Endothelial cell (in vitro differentiated cells): Measurements from ENCODE around the gene CASK. TPM values are rescaled to one million over a fixed set of nuclear protein-coding genes. Genes with fewer than 3 reads are reported as not detected.
A peak's percentile ranks its signal among the peaks of the same experiment; 100 is the strongest.

Experiments
- DNase-seq: peaks from one replicate; pipeline ENCODE4 v3.0.0; 2021; ENCODE audit warnings: low spot score
- H3K27ac Mint-ChIP-seq: one replicate; pipeline ENCODE4 v1.8.0; 2021; ENCODE audit warnings: mixed read lengths, inconsistent platforms; ENCODE audit not compliant: unreplicated experiment
- H3K27me3 Mint-ChIP-seq: one replicate; pipeline ENCODE4 v1.8.0; 2021; ENCODE audit warnings: mild to moderate bottlenecking, moderate library complexity, mixed read lengths, inconsistent platforms; ENCODE audit not compliant: unreplicated experiment
- H3K36me3 Mint-ChIP-seq: one replicate; pipeline ENCODE4 v1.8.0; 2021; ENCODE audit warnings: mild to moderate bottlenecking, low read depth, mixed read lengths, inconsistent platforms; ENCODE audit not compliant: unreplicated experiment
- H3K4me1 Mint-ChIP-seq: one replicate; pipeline ENCODE4 v1.8.0; 2021; ENCODE audit warnings: mild to moderate bottlenecking, mixed read lengths, inconsistent platforms; ENCODE audit not compliant: unreplicated experiment
- H3K4me3 Mint-ChIP-seq: one replicate; pipeline ENCODE4 v1.8.0; 2021; ENCODE audit warnings: mild to moderate bottlenecking, mixed read lengths, inconsistent platforms; ENCODE audit not compliant: unreplicated experiment
- H3K9me3 Mint-ChIP-seq: one replicate; pipeline ENCODE4 v1.8.0; 2021; ENCODE audit warnings: mixed read lengths, inconsistent platforms; ENCODE audit not compliant: unreplicated experiment
- total RNA-seq: library from RNA; stranded (reverse); fragmentation: NEBNext Ultra II Directional; extraction: Animal tissue kit (Norgen Biotek cat#: 25700); gene quantifications from one replicate; pipeline ENCODE4 v1.2.1, GENCODE V29; 2021; ENCODE audit not compliant: unreplicated experiment
- TF ChIP-seq, protein P1 (sequence below): fragments of 200-600 bp; sonication (generic); IDR thresholded peaks from one replicate; pipeline ENCODE4 v1.5.0; 2021; ENCODE audit warnings: antibody characterized with exemption; ENCODE audit not compliant: unreplicated experiment

CASK gene
- total RNA-seq, 1 donor from 2014 or later = 62.5 TPM

GRCh38 chrX:41491267-41492004 is 431.9 kb downstream of the CASK start:
- Mint-ChIP-seq H3K9me3 (no peaks in the 10 kb centered on the region), H3K36me3 (peaks cover 3% of the 10 kb centered on the region)
- no peak for DNase-seq

DNA sequence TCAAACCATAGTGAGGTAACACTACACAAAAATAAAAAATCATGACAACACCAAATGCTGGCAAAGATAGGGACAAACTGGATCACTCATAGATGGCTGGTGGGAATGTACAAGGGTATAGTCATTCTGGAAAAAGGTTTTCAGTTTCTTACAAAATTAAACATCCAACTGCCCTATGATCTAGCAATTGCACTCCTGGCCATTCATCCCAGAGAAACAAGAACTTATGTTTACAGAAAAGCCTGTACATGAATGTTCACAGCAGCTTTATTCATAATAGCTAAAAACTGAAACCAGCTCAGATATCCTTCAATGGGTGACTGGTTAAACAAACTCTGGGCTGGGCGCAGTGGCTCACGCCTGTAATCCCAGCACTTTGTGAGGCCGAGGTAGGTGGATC is 432.9 kb downstream of the CASK start:
- Mint-ChIP-seq H3K4me1 (peaks cover 9% of the 10 kb centered on the region), H3K9me3 (no peaks in the 10 kb centered on the region), H3K27me3 (peaks cover 7% of the 10 kb centered on the region), H3K4me3 (no peak overlapping the region), H3K27ac (no peak overlapping the region), H3K36me3 (no peaks in the 10 kb centered on the region)
- no peak for DNase-seq
- TF ChIP-seq, protein P1, sequence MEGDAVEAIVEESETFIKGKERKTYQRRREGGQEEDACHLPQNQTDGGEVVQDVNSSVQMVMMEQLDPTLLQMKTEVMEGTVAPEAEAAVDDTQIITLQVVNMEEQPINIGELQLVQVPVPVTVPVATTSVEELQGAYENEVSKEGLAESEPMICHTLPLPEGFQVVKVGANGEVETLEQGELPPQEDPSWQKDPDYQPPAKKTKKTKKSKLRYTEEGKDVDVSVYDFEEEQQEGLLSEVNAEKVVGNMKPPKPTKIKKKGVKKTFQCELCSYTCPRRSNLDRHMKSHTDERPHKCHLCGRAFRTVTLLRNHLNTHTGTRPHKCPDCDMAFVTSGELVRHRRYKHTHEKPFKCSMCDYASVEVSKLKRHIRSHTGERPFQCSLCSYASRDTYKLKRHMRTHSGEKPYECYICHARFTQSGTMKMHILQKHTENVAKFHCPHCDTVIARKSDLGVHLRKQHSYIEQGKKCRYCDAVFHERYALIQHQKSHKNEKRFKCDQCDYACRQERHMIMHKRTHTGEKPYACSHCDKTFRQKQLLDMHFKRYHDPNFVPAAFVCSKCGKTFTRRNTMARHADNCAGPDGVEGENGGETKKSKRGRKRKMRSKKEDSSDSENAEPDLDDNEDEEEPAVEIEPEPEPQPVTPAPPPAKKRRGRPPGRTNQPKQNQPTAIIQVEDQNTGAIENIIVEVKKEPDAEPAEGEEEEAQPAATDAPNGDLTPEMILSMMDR = no peak

More at GRCh38 chrX:41491267-41492004, 431.9 kb downstream of the CASK start:
- H3K4me3 Mint-ChIP-seq = no peak overlapping the region
- H3K4me1 Mint-ChIP-seq = peaks cover 9% of the 10 kb centered on the region
- TF ChIP-seq, protein P1 = no peak
- H3K27ac Mint-ChIP-seq = peak overlapping the region; percentile 79
- H3K27me3 Mint-ChIP-seq = peaks cover 7% of the 10 kb centered on the region

GRCh38 chrX:41482154-41482850 is 441.1 kb downstream of the CASK start:
- H3K9me3 Mint-ChIP-seq = no peaks in the 10 kb centered on the region
- H3K36me3 Mint-ChIP-seq = no peaks in the 10 kb centered on the region
- no peaks in the 10 kb centered on the region for H3K4me1 Mint-ChIP-seq
- TF ChIP-seq, protein P1 = no peak
- no peaks in the 10 kb centered on the region for H3K27me3 Mint-ChIP-seq
- no peak overlapping the region for H3K4me3 Mint-ChIP-seq
- H3K27ac Mint-ChIP-seq = no peak overlapping the region
- no peak for DNase-seq

- no peaks in the 10 kb centered on the region for H3K27me3 Mint-ChIP-seq
- H3K36me3 Mint-ChIP-seq = no peaks in the 10 kb centered on the region
- DNase-seq = peak; percentile 15
These were observed 441.9 kb downstream of the CASK start for GRCh38 chrX:41481264-41482109.

More at GRCh38 chrX:41481264-41482109, 441.9 kb downstream of the CASK start:
- TF ChIP-seq, protein P1 = peak; percentile 20
- Mint-ChIP-seq H3K4me3 (no peak overlapping the region), H3K4me1 (no peaks in the 10 kb centered on the region), H3K27ac (no peak overlapping the region), H3K9me3 (no peaks in the 10 kb centered on the region)
